ENCODE data around the gene PIEZO1. TPM values are rescaled to one million over a fixed set of nuclear protein-coding genes. Genes with fewer than 3 reads are reported as not detected.
"Not testable (repeated sequence)": the region's sequence is repeated elsewhere in the genome, so short reads cannot be mapped to it uniquely, and the experiment has no call there.

Gene PIEZO1
- total RNA-seq, 1 donor from 2014 or later, result 318 TPM

- DNase-seq (ENCODE audit: low spot score), result no peak
These were observed 19.7 kb upstream of the PIEZO1 start for GRCh38 chr16:88804552-88805339.

- no peak for DNase-seq (ENCODE audit: low spot score)
These were observed 19.1 kb upstream of the PIEZO1 start for GRCh38 chr16:88804173-88804551.

GRCh38 chr16:88803264-88803987 is 18.4 kb upstream of the PIEZO1 start, which contains the start of gene CDT1:
CDT1 (plus strand) TSS chr16:88803789; CDS start chr16:88803832, 43 bp downstream.
- DNase-seq (ENCODE audit: low spot score), result peak; percentile 95

GRCh38 chr16:88800277-88800592 is 15.2 kb upstream of the PIEZO1 start:
- DNase-seq (ENCODE audit: low spot score), result no peak

- no peak for DNase-seq (ENCODE audit: low spot score)
These were observed 14.7 kb upstream of the PIEZO1 start for GRCh38 chr16:88799569-88800276.

GRCh38 chr16:88798772-88799455 is 13.9 kb upstream of the PIEZO1 start:
- DNase-seq (ENCODE audit: low spot score), result no peak

GRCh38 chr16:88798073-88798472 is 13.1 kb upstream of the PIEZO1 start:
- no peak for DNase-seq (ENCODE audit: low spot score)

GRCh38 chr16:88796278-88796677 is 11.3 kb upstream of the PIEZO1 start:
- no peak for DNase-seq (ENCODE audit: low spot score)

- no peak for DNase-seq (ENCODE audit: low spot score)
These were observed 8.4 kb upstream of the PIEZO1 start for GRCh38 chr16:88793251-88793954.

GRCh38 chr16:88792668-88793250 is 7.7 kb upstream of the PIEZO1 start:
- DNase-seq (ENCODE audit: low spot score), result no peak

- no peak for DNase-seq (ENCODE audit: low spot score)
These were observed 7.1 kb upstream of the PIEZO1 start for GRCh38 chr16:88792078-88792550.

- DNase-seq (ENCODE audit: low spot score), result no peak
These were observed 5.5 kb upstream of the PIEZO1 start for GRCh38 chr16:88790312-88791211.

GRCh38 chr16:88789594-88789993 is 4.6 kb upstream of the PIEZO1 start:
- no peak for DNase-seq (ENCODE audit: low spot score)

GRCh38 chr16:88788749-88789148 is 3.7 kb upstream of the PIEZO1 start:
- not testable (repeated sequence) for DNase-seq (ENCODE audit: low spot score)

GRCh38 chr16:88787579-88788314 is 2.7 kb upstream of the PIEZO1 start:
- DNase-seq (ENCODE audit: low spot score), result no peak

GRCh38 chr16:88784856-88785105 is 239 bp downstream of the PIEZO1 start:
- DNase-seq (ENCODE audit: low spot score), result no peak

GRCh38 chr16:88784074-88784855 is 755 bp downstream of the PIEZO1 start:
- DNase-seq (ENCODE audit: low spot score), result no peak

All from mesenteric fat pad (tissue), 1 donor.